Subcutaneous abdominal adipose tissue (tissue), 5 donors: ENCODE data around the gene MAP2.
A peak's percentile ranks its signal among the peaks of the same experiment; 100 is the strongest.

Source experiments
- H3K27ac ChIP-seq: one replicate; pipeline ENCODE4 v1.7.0; 2013; ENCODE audit warnings: low read depth, mild to moderate bottlenecking, inconsistent platforms, low read length, moderate library complexity
- H3K27me3 ChIP-seq, 5 donors: one replicate each; pipeline ENCODE4 v1.7.0; 2013; ENCODE audit warnings: low read length in 5 of 5, inconsistent platforms in 1 of 5; ENCODE audit not compliant: control insufficient read depth in 5 of 5, insufficient read depth in 4 of 5
- H3K36me3 ChIP-seq, 5 donors: one replicate each; pipeline ENCODE4 v1.7.0; 2013; ENCODE audit warnings: low read length in 5 of 5; ENCODE audit not compliant: control insufficient read depth in 5 of 5, insufficient read depth in 5 of 5
- H3K4me1 ChIP-seq, 5 donors: one replicate each; pipeline ENCODE4 v1.7.0; 2013; ENCODE audit warnings: low read length in 5 of 5, mild to moderate bottlenecking in 3 of 5, moderate library complexity in 1 of 5; ENCODE audit not compliant: control insufficient read depth in 5 of 5, insufficient read depth in 5 of 5
- H3K4me3 ChIP-seq, 5 donors: one replicate each; pipeline ENCODE4 v1.7.0; 2013; ENCODE audit warnings: low read length in 5 of 5, low read depth in 1 of 5
- H3K9ac ChIP-seq, 5 donors: one replicate each; pipeline ENCODE4 v1.7.0; 2013; ENCODE audit warnings: low read length in 5 of 5, mild to moderate bottlenecking in 4 of 5, moderate library complexity in 3 of 5
- H3K9me3 ChIP-seq, 5 donors: one replicate each; pipeline ENCODE4 v1.7.0; 2013; ENCODE audit warnings: low read length in 5 of 5; ENCODE audit not compliant: control insufficient read depth in 5 of 5
- donor health status: healthy.
- donor health status: healthy.
- donor health status: healthy.
- donor health status: healthy.
- donor health status: healthy.

MAP2 gene, protein sequence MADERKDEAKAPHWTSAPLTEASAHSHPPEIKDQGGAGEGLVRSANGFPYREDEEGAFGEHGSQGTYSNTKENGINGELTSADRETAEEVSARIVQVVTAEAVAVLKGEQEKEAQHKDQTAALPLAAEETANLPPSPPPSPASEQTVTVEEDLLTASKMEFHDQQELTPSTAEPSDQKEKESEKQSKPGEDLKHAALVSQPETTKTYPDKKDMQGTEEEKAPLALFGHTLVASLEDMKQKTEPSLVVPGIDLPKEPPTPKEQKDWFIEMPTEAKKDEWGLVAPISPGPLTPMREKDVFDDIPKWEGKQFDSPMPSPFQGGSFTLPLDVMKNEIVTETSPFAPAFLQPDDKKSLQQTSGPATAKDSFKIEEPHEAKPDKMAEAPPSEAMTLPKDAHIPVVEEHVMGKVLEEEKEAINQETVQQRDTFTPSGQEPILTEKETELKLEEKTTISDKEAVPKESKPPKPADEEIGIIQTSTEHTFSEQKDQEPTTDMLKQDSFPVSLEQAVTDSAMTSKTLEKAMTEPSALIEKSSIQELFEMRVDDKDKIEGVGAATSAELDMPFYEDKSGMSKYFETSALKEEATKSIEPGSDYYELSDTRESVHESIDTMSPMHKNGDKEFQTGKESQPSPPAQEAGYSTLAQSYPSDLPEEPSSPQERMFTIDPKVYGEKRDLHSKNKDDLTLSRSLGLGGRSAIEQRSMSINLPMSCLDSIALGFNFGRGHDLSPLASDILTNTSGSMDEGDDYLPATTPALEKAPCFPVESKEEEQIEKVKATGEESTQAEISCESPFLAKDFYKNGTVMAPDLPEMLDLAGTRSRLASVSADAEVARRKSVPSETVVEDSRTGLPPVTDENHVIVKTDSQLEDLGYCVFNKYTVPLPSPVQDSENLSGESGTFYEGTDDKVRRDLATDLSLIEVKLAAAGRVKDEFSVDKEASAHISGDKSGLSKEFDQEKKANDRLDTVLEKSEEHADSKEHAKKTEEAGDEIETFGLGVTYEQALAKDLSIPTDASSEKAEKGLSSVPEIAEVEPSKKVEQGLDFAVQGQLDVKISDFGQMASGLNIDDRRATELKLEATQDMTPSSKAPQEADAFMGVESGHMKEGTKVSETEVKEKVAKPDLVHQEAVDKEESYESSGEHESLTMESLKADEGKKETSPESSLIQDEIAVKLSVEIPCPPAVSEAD (N-terminal part only)

GRCh38 chr2:209423562-209424198 lies at the start of gene MAP2:
MAP2 (plus strand) TSS chr2:209424047; CDS start chr2:209653171, 229,124 bp downstream.
- H3K9ac ChIP-seq, result peak within 1 kb of the TSS; percentile 31 to 73 (median 68)
- H3K36me3 ChIP-seq, result no peaks in the 10 kb centered on the region
- H3K27me3 ChIP-seq, result no peaks in the 10 kb centered on the region
- no peaks in the 10 kb centered on the region for H3K9me3 ChIP-seq
- no peak within 1 kb of the TSS for H3K27ac ChIP-seq
- peaks cover 3 to 18% (median 17%) of the 10 kb centered on the region in 5 donors for H3K4me1 ChIP-seq
- H3K4me3 ChIP-seq, result peak within 1 kb of the TSS; percentile 58 to 83 (median 76)

DNA sequence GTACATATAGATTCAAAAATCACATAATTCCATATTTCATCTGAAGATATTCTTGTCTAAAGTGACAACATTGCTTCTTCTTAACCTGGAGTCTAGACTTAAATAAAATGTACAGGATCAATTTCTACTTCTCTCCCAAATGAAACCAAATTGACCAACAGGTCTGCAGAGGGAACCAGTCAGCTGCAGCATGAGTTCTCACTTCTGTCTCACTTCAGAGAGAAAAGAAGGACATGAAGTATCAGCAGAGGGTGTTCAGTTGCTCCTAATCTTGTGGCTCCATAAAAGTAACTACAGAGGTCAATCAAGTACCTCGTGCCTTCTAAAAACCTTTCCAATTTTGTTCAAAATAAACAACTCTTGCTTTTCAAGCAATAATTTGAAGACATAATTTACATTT lies 47.2 kb upstream of the MAP2 start:
- H3K4me3 ChIP-seq, result no peak overlapping the region
- H3K9ac ChIP-seq, result no peak overlapping the region
- no peaks in the 10 kb centered on the region for H3K27me3 ChIP-seq
- H3K4me1 ChIP-seq, result no peaks in the 10 kb centered on the region
- H3K36me3 ChIP-seq, result no peaks in the 10 kb centered on the region
- no peak overlapping the region for H3K27ac ChIP-seq
- H3K9me3 ChIP-seq, result peaks cover 7 to 26% (median 19%) of the 10 kb centered on the region in 5 donors

DNA sequence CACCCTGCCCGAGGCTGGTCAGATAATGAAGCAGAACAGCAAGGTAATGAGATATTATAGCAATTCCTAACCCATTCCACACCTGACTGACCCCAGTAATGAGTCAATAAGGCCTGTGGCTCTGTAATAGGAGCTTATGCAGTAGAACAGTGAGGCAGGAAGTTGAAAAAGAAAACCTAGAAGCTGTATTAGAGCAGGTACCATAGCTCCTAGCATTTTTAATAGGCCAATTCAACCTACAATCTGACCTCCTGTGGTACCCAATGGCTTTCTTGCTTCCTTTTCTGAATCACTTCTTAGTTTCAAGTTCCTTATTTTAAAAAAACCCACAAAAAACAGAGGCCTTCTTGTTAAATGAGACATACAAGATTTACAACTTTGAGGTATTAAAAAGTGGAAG lies 43.6 kb upstream of the MAP2 start:
- peaks cover 5 to 20% (median 19%) of the 10 kb centered on the region in 5 donors for H3K9me3 ChIP-seq
- no peak overlapping the region for H3K4me3 ChIP-seq
- no peak overlapping the region for H3K9ac ChIP-seq
- no peaks in the 10 kb centered on the region for H3K4me1 ChIP-seq
- H3K36me3 ChIP-seq, result no peaks in the 10 kb centered on the region
- H3K27ac ChIP-seq, result no peak overlapping the region
- H3K27me3 ChIP-seq, result no peaks in the 10 kb centered on the region

DNA sequence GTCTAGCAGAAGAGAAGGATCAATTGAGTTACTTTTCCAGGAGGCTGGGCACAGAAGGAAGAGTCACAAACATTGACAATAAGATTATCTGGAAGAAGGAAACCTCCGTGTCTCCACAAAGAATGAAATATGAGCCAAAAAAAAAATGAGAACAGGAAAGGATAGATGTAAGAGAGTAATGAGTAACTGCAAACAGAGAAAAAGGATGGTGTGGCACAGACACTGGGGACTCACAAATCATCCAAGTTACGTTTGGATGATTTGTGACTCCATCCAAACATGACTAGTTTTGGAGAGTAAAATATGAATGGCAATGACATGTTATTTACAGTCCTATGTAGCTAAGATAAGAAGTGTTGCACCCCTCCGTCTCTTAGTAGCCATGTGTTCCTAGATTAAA lies 42.8 kb upstream of the MAP2 start:
- no peaks in the 10 kb centered on the region for H3K36me3 ChIP-seq
- no peak overlapping the region for H3K9ac ChIP-seq
- no peaks in the 10 kb centered on the region for H3K4me1 ChIP-seq
- H3K4me3 ChIP-seq, result no peak overlapping the region
- H3K27me3 ChIP-seq, result no peaks in the 10 kb centered on the region
- no peak overlapping the region for H3K27ac ChIP-seq
- peaks cover 3 to 15% (median 14%) of the 10 kb centered on the region in 5 donors for H3K9me3 ChIP-seq

GRCh38 chr2:209382775-209383174 lies 41.1 kb upstream of the MAP2 start:
- no peaks in the 10 kb centered on the region for H3K36me3 ChIP-seq
- H3K4me3 ChIP-seq, result no peak overlapping the region
- peaks cover 0 to 3% (median 0%) of the 10 kb centered on the region in 5 donors for H3K9me3 ChIP-seq
- H3K27ac ChIP-seq, result no peak overlapping the region
- H3K27me3 ChIP-seq, result no peaks in the 10 kb centered on the region
- H3K9ac ChIP-seq, result no peak overlapping the region
- no peaks in the 10 kb centered on the region for H3K4me1 ChIP-seq

- Histone ChIP-seq H3K27me3 (no peaks in the 10 kb centered on the region), H3K27ac (no peak overlapping the region), H3K9me3 (no peaks in the 10 kb centered on the region), H3K4me3 (no peak overlapping the region), H3K36me3 (no peaks in the 10 kb centered on the region), H3K4me1 (no peaks in the 10 kb centered on the region), H3K9ac (no peak overlapping the region)
Observed at GRCh38 chr2:209383212-209383611, 40.6 kb upstream of the MAP2 start.

DNA sequence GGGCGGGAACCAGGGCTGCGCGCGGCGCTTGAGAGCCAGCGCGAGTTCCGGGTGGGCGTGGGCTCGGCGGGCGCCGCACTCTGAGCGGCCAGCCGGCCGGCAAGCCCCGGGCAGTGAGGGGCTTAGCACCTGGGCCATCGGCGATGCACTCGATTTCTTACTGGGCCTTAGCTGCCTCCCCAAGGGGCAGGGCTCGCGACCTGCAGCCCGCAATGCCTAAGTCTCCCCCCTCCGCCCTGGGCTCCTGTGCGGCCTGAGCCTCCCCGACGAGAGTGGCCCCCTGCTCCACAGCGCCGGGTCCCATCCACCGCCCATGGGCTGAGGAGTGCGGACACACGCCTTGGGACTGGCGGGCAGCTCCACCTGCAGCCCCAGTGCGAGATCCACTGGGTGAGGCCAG lies 36.5 kb upstream of the MAP2 start:
- H3K36me3 ChIP-seq, result no peaks in the 10 kb centered on the region
- H3K4me1 ChIP-seq, result no peaks in the 10 kb centered on the region
- no peaks in the 10 kb centered on the region for H3K9me3 ChIP-seq
- H3K9ac ChIP-seq, result no peak overlapping the region
- H3K27me3 ChIP-seq, result peaks cover 0 to 7% (median 0%) of the 10 kb centered on the region in 5 donors
- H3K4me3 ChIP-seq, result no peak overlapping the region
- H3K27ac ChIP-seq, result no peak overlapping the region

DNA sequence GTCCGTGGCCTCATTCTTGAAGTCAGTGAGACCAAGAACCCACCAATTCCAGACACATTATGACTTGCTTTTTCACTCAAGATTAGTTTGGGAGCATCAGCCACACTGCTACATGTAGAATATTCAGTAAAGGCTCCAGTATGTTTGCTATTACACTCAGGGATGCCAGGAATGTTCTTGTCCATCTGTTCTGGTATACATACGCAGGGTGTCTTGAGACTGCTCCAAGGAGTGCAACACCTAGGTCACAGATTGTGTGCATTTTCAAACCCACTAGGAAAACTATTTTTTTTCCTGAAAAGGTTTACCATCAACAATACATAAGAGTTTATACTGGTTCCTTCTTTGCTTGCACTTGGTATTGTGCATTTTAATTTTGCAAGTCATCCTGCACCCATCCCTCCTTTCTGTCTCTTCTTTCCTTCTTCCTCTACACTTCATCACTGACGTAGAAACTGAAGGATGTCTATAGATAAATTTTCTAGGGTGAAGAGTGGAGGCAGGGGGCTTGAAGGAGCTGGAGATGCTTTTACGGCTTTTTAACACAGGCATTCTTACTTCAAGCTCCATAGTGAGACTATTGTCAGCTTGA lies 35.3 kb upstream of the MAP2 start:
- H3K36me3 ChIP-seq, result no peaks in the 10 kb centered on the region
- no peak overlapping the region for H3K9ac ChIP-seq
- no peak overlapping the region for H3K4me3 ChIP-seq
- no peaks in the 10 kb centered on the region for H3K9me3 ChIP-seq
- H3K4me1 ChIP-seq, result no peaks in the 10 kb centered on the region
- H3K27ac ChIP-seq, result no peak overlapping the region
- H3K27me3 ChIP-seq, result peaks cover 0 to 7% (median 0%) of the 10 kb centered on the region in 5 donors

DNA sequence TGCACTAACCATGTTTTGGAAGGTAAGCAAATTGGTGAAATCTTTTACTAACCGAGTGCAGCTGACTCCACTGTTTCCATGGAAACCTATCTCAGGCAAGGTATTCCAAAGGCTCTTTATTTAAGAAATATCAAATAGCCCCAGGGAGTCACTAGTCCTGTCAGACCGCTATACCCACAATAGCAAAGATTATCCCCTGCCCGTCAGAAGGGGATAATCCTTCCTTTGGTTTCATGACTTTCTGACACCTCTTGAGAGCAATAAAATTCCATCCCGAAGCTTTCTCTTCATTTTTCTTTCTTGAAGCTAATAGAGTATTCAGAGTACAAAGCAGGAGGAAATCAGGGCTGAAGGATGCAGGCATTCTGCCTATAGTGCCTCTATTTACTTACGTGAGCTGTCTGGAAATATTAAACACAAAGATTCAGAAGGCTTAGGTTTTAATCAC lies 34.7 kb upstream of the MAP2 start:
- H3K4me1 ChIP-seq, result no peaks in the 10 kb centered on the region
- H3K9ac ChIP-seq, result no peak overlapping the region
- no peaks in the 10 kb centered on the region for H3K36me3 ChIP-seq
- no peak overlapping the region for H3K4me3 ChIP-seq
- H3K27me3 ChIP-seq, result peaks cover 0 to 7% (median 0%) of the 10 kb centered on the region in 5 donors
- H3K9me3 ChIP-seq, result no peaks in the 10 kb centered on the region
- no peak overlapping the region for H3K27ac ChIP-seq
